ENCODE measurements around the gene LIPC. TPM values are rescaled to one million over a fixed set of nuclear protein-coding genes. Genes with fewer than 3 reads are reported as not detected.

The LIPC gene
- total RNA-seq, 1 experiment from 2014 or later: not detected

DNA sequence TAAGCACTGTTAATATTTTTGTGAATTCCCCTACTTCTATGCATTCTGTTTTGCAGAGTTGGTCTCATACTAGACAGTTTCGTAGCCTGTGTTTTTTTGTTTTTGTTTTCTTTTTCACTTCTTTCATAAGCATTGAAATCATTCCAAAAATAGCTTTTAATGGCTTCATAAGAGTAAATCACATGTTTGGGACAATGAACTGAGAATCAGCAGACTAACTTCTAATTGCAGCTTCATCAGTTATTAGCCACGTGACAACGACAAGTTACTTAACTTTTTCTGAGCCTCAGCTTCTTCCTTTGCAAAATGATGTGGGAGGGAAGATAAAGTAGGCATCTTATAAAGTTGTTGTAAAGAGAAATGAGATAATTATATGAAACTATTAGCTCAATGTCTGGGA is 124.8 kb downstream of the LIPC start:
- no peaks in the 10 kb centered on the region for H3K9me3 ChIP-seq (ENCODE audit: control insufficient read depth in 1 of 2, insufficient read depth in 1 of 2, low read depth in 1 of 2, low read length in 2 of 2)
- CTCF ChIA-PET: no interaction called here
- no peaks in the 10 kb centered on the region for H4K20me1 ChIP-seq (ENCODE audit: insufficient read depth)
- DNase-seq (ENCODE audit: low read depth, low spot score) (no peak), ATAC-seq (no peak)
- RAD21 ChIA-PET (ENCODE audit: low non-redundant PET in 1 of 2, low total read pairs in 2 of 2, uncharacterized antibody in 2 of 2, unreplicated experiment in 2 of 2): no interaction called here
- H3K9ac ChIP-seq (ENCODE audit: low read length): no peak overlapping the region
- H3K9me2 ChIP-seq (ENCODE audit: insufficient read depth): no peaks in the 10 kb centered on the region
- BruUV-seq (replicated peaks): no TSS peak
- POLR2A ChIA-PET: interaction anchor here (0.7 kb wide), 1 partner anchor 16 kb away, joined by 3 read pairs; no protein-coding TSS in a partner anchor
- intact Hi-C loops (cut with micrococcal nuclease): no loop called here
- no peak overlapping the region for H3K4me2 ChIP-seq (ENCODE audit: low read length)
- H3K4me3 ChIP-seq (replicated peaks in 1 of 2; ENCODE audit: low read depth in 1 of 2, low read length in 2 of 2): no peak overlapping the region
- no peaks in the 10 kb centered on the region for H3K27me3 ChIP-seq (ENCODE audit: insufficient read depth, low read length)
- peaks cover 2 to 6% of the 10 kb centered on the region in 2 experiments; a peak in 2 of 4 replicates for H3K4me1 ChIP-seq (ENCODE audit: control insufficient read depth in 1 of 2, insufficient read depth in 2 of 2, low read length in 2 of 2)
- no peak for TF ChIP-seq YY1 (IDR thresholded peaks at IDR 0.05; ENCODE audit: extremely low read depth, insufficient replicate concordance, low read depth, low read length)
- TF ChIP-seq, protein P1, sequence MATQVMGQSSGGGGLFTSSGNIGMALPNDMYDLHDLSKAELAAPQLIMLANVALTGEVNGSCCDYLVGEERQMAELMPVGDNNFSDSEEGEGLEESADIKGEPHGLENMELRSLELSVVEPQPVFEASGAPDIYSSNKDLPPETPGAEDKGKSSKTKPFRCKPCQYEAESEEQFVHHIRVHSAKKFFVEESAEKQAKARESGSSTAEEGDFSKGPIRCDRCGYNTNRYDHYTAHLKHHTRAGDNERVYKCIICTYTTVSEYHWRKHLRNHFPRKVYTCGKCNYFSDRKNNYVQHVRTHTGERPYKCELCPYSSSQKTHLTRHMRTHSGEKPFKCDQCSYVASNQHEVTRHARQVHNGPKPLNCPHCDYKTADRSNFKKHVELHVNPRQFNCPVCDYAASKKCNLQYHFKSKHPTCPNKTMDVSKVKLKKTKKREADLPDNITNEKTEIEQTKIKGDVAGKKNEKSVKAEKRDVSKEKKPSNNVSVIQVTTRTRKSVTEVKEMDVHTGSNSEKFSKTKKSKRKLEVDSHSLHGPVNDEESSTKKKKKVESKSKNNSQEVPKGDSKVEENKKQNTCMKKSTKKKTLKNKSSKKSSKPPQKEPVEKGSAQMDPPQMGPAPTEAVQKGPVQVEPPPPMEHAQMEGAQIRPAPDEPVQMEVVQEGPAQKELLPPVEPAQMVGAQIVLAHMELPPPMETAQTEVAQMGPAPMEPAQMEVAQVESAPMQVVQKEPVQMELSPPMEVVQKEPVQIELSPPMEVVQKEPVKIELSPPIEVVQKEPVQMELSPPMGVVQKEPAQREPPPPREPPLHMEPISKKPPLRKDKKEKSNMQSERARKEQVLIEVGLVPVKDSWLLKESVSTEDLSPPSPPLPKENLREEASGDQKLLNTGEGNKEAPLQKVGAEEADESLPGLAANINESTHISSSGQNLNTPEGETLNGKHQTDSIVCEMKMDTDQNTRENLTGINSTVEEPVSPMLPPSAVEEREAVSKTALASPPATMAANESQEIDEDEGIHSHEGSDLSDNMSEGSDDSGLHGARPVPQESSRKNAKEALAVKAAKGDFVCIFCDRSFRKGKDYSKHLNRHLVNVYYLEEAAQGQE (IDR thresholded peaks at IDR 0.05; ENCODE audit: low read depth): no peak
- no peak for TF ChIP-seq CBX3 (IDR thresholded peaks at IDR 0.05; ENCODE audit: low read depth)
- no peak for TF ChIP-seq SP1 (IDR thresholded peaks at IDR 0.05; ENCODE audit: low read depth)
- no peak for TF ChIP-seq JUND (IDR thresholded peaks at IDR 0.05)
- TF ChIP-seq EGR1 (IDR thresholded peaks at IDR 0.05; ENCODE audit: low read depth): no peak
- no peak for TF ChIP-seq EZH2phosphoT487 (IDR thresholded peaks at IDR 0.05; ENCODE audit: borderline replicate concordance)
- TF ChIP-seq POLR2A (IDR thresholded peaks at IDR 0.05; ENCODE audit: borderline replicate concordance, extremely low read depth, insufficient read depth, insufficient read length): no peak
- TF ChIP-seq RAD21 (IDR thresholded peaks at IDR 0.05; ENCODE audit: low read depth): no peak
- no peak for TF ChIP-seq CEBPB (IDR thresholded peaks at IDR 0.05; ENCODE audit: low read depth)
- TF ChIP-seq SIN3A (IDR thresholded peaks at IDR 0.05; ENCODE audit: low read depth): no peak
- TF ChIP-seq TCF7L2 (IDR thresholded peaks at IDR 0.05; ENCODE audit: borderline replicate concordance, extremely low read depth, insufficient read depth, insufficient read length): no peak
- no peak for TF ChIP-seq ELF1 (IDR thresholded peaks at IDR 0.05; ENCODE audit: borderline replicate concordance, low read depth)
- TF ChIP-seq, protein P2, sequence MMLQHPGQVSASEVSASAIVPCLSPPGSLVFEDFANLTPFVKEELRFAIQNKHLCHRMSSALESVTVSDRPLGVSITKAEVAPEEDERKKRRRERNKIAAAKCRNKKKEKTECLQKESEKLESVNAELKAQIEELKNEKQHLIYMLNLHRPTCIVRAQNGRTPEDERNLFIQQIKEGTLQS (IDR thresholded peaks at IDR 0.05): no peak
- no peak for TF ChIP-seq SRF (IDR thresholded peaks at IDR 0.05; ENCODE audit: low read depth)
- TF ChIP-seq, protein P3, sequence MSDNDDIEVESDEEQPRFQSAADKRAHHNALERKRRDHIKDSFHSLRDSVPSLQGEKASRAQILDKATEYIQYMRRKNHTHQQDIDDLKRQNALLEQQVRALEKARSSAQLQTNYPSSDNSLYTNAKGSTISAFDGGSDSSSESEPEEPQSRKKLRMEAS (IDR thresholded peaks at IDR 0.05): no peak
- H3K36me3 ChIP-seq (ENCODE audit: control insufficient read depth in 1 of 2, insufficient read depth in 2 of 2, low read length in 2 of 2): no peaks in the 10 kb centered on the region
- no peak overlapping the region for H3K27ac ChIP-seq (ENCODE audit: low read depth, low read length)
- no peak overlapping the region for H2AFZ ChIP-seq (ENCODE audit: low read depth, low read length, poor library complexity, severe bottlenecking)
- H3K79me2 ChIP-seq (ENCODE audit: insufficient read depth, low read length): no peaks in the 10 kb centered on the region
